Liver (tissue), 3 donors: Measurements from ENCODE around the gene TPSD1.
"Not testable (repeated sequence)": the region's sequence is repeated elsewhere in the genome, so short reads cannot be mapped to it uniquely, and the experiment has no call there.

Experiments used
- GABPA ChIP-seq, 2 donors: IDR thresholded peaks in 1 of 2; conservative IDR thresholded peaks in 1 of 2; 2 replicates each; pipeline ENCODE4 v1.6.1; 2016; ENCODE audit warnings: antibody characterized with exemption in 2 of 2, mild to moderate bottlenecking in 1 of 2, moderate library complexity in 1 of 2
- HNF4A ChIP-seq, 2 donors: conservative IDR thresholded peaks; 2 replicates each; pipeline ENCODE4 v1.6.1; 2016; ENCODE audit warnings: antibody characterized with exemption in 2 of 2, mild to moderate bottlenecking in 2 of 2
- SP1 ChIP-seq: IDR thresholded peaks from 2 replicates; pipeline ENCODE4 v1.6.1; 2018; ENCODE audit warnings: antibody characterized with exemption, mild to moderate bottlenecking
- TAF1 ChIP-seq: conservative IDR thresholded peaks from 2 replicates; pipeline ENCODE4 v1.6.1; 2016; ENCODE audit warnings: antibody characterized with exemption, mild to moderate bottlenecking
- YY1 ChIP-seq: IDR thresholded peaks from 2 replicates; pipeline ENCODE4 v1.6.1; 2016; ENCODE audit warnings: antibody characterized with exemption, mild to moderate bottlenecking
- TF ChIP-seq, protein P1 (sequence below): fragments of 150-350 bp; IDR thresholded peaks from 2 replicates; pipeline ENCODE4 v1.5.1; 2017; ENCODE audit warnings: improper control_type of control experiment, low read depth, low read length; ENCODE audit not compliant: missing input control
- TF ChIP-seq, protein P2 (sequence below): IDR thresholded peaks from 2 replicates; pipeline ENCODE4 v1.6.1; 2016; ENCODE audit warnings: antibody characterized with exemption
- donor health status: healthy.
- donor health status: healthy.

GRCh38 chr16:1292208-1292607 is 36.3 kb downstream of the TPSD1 start:
- TF ChIP-seq, protein P1, sequence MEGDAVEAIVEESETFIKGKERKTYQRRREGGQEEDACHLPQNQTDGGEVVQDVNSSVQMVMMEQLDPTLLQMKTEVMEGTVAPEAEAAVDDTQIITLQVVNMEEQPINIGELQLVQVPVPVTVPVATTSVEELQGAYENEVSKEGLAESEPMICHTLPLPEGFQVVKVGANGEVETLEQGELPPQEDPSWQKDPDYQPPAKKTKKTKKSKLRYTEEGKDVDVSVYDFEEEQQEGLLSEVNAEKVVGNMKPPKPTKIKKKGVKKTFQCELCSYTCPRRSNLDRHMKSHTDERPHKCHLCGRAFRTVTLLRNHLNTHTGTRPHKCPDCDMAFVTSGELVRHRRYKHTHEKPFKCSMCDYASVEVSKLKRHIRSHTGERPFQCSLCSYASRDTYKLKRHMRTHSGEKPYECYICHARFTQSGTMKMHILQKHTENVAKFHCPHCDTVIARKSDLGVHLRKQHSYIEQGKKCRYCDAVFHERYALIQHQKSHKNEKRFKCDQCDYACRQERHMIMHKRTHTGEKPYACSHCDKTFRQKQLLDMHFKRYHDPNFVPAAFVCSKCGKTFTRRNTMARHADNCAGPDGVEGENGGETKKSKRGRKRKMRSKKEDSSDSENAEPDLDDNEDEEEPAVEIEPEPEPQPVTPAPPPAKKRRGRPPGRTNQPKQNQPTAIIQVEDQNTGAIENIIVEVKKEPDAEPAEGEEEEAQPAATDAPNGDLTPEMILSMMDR = not testable (repeated sequence)
- TF ChIP-seq, protein P2, sequence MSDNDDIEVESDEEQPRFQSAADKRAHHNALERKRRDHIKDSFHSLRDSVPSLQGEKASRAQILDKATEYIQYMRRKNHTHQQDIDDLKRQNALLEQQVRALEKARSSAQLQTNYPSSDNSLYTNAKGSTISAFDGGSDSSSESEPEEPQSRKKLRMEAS = not testable (repeated sequence)
- TF ChIP-seq SP1; GABPA (IDR thresholded peaks at IDR 0.05 in 1 of 2, conservative IDR thresholded peaks at IDR 0.05 in 1 of 2); YY1; HNF4A (conservative IDR thresholded peaks at IDR 0.05); TAF1: not testable (repeated sequence)
